GM20000 (cell line): ENCODE results near the gene STX2.
"Not testable (repeated sequence)": the region's sequence is repeated elsewhere in the genome, so short reads cannot be mapped to it uniquely, and the experiment has no call there.

Source experiments
- DNase-seq: peaks from one replicate; pipeline ENCODE4 v3.0.0; 2012; ENCODE audit warnings: low spot score
- TF ChIP-seq, protein P1 (sequence below): IDR thresholded peaks from 2 replicates; pipeline ENCODE4 v1.5.1; 2012; ENCODE audit warnings: mild to moderate bottlenecking, control low read depth; ENCODE audit errors: extremely low read depth, missing control alignments

Gene STX2

DNA sequence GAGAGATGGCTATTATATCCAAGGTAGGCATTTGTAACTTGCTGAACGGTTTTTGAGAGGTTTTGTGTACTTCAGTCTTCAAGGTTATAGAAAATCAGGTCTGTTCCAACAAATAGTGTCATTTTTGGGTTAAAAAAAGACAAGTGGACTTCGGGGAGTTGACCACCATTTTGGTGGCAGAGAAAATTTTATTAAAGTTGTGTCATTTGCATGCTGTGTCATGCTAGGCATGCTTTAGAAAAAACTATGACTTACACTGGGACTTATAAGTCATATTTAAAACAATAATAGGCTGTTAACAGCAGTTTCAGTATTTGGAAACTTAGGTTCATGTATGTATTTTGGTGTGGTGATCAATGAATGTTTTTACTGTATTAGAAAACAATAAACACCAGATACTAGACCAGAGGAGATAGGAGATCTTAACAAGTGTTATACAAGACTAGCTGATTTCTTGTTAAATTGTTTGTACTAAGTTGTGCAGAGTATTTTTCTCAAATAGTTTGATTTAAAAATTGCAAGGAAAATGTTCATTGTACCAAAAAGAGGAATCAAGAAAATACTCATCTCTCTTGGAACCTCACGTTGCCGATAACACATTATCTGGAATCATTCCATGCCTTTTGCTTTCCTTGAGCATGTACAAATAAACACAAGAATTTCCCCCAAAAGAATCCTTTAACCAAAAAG lies 34.2 kb upstream of the STX2 start:
- DNase-seq, result no peak
- TF ChIP-seq, protein P1, sequence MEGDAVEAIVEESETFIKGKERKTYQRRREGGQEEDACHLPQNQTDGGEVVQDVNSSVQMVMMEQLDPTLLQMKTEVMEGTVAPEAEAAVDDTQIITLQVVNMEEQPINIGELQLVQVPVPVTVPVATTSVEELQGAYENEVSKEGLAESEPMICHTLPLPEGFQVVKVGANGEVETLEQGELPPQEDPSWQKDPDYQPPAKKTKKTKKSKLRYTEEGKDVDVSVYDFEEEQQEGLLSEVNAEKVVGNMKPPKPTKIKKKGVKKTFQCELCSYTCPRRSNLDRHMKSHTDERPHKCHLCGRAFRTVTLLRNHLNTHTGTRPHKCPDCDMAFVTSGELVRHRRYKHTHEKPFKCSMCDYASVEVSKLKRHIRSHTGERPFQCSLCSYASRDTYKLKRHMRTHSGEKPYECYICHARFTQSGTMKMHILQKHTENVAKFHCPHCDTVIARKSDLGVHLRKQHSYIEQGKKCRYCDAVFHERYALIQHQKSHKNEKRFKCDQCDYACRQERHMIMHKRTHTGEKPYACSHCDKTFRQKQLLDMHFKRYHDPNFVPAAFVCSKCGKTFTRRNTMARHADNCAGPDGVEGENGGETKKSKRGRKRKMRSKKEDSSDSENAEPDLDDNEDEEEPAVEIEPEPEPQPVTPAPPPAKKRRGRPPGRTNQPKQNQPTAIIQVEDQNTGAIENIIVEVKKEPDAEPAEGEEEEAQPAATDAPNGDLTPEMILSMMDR, result no peak

DNA sequence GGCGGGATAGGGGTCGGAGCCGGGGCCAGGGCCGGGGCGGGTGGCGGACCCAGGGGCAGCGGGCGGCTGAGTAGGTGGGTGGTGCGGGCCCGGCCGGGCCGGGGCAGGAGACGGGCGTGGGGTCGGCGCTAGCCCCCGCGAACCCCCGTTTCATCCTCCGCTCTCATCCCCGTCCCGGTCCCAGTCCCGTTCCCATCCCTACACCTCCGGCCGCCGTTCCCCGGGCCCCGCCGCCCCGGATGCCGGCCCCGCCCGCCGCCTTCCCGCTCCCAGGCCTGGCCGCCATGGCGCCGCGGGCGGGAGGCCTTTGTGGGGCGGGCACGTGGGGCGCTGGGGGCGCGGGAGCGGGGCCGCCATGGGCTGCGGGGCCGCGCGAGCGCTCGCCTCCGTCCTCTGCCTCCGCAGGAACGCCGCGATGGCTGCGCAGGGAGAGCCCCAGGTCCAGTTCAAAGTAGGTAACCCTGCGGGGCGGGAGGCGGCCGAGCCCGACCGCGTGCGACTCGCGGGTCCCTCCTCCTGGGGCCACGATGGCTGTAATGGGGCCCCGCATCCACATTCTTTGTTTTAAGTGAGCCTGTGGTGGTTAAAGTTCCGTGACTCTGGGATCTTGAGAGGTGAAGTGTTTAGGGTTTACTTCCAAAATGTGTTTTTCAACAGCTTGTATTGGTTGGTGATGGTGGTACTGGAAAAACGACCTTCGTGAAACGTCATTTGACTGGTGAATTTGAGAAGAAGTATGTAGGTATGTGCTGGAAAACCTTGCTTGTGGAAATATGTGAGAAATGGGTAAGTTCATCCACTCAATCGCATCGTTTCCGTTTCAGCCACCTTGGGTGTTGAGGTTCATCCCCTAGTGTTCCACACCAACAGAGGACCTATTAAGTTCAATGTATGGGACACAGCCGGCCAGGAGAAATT lies 33.4 kb upstream of the STX2 start:
- TF ChIP-seq, protein P1, result no peak
- DNase-seq, result peak; percentile 76

DNA sequence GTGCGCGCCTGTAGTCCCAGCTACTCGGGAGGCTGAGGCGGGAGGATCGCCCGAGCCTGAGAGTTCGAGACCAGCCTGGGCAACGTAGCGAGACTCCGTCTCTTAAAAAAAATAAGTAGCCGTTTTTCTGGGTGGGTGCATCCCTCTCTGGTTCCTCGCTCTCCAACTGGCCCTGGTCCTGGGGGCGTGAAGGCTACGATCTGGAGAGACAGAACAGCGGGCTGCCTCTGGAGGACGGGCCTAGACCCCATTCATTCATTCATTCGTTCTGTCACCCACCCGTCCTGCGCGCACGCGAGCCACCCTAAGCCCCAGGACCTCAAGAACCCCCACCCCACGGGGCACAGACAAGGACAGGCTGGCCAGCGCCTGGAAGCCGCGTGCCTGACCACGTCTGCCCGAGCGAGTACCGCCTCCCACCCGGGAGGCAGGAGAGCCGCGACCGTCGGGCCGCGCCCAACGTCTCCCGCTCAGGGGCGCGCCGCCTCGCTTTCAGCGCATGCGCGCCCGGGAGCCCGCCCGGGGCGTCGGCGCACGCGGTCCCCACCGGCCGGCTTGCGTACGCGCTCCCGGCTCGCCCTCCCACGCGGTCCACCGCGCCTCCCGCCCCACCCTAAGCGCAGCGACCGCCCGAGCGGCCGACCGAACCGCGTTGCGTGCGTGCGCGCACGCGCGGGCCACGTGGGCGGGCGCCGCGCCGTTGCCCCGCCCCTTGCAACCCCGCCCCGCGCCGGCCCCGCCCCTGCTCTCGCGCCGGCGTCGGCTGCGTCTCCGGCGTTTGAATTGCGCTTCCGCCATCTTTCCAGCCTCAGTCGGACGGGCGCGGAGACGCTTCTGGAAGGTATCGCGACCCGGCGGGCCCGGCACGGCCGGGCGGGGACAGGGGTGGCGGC lies 32.5 kb upstream of the STX2 start, which contains the start of gene RAN:
RAN (plus strand) TSS at position 781 of the 893 bp plus-strand sequence. CDS start 528 bp downstream, outside the sequence.
- DNase-seq, result peak; percentile 100
- TF ChIP-seq, protein P1, result no peak

DNA sequence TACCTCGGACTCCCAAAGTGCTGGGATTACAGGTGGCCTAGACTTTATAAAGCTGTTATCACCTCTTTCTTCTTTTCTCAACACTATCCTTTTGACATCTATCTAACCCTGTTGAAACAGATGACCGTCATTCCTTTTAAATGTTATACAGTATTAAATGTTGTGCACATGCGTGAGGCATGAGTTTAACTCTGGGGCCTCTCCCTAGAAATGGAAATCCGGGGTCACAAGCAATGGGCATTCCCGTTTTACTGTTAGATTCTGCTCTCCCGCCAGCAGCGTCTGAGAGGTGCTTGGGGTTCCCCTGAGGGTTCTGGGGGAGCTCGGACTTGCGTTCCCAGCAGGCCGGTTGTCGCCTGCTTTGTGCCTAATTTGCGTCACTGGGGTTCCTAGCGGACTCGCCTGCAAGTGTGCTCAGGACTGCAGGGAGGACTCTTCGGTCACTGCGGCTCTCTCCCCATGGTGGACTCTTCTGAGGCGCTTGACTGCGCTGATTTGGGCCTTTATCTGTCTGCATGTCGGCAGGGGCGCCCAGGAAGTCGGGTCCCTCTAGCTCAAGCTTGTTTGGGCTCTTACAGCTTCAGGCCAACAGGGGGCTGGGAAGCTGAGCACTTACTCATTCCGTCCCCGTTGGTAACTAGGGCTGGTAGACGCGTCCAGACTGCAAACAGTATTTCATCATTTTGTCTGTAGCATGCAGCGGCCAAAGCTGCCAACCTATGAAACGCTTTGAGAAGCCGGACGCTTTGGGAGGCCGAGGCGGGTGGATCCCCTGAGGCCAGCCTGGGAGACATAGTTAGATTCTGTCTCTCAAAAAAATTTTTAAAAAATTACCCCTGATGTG lies 31.6 kb upstream of the STX2 start:
- DNase-seq, result peak; percentile 86
- TF ChIP-seq, protein P1, result peak; percentile 50

DNA sequence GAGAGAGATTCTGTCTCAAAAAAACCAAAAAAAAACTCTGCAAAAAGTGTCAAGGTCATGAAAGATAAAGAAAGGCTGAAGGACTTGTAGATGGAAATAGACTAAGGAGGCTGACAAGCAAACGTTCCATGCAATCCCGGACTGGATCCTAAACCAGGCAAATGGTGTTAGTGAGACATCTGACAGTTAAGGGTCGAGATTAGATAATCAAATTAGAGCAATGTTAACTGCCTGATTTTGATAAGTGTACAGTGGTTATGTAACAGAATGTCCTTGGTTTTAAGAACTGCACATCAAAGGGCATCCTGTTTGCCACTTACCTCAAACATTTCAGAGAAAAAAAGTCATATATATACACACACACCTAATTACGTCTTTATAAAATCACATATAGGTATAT lies 29.4 kb upstream of the STX2 start:
- TF ChIP-seq, protein P1, result no peak
- DNase-seq, result no peak

DNA sequence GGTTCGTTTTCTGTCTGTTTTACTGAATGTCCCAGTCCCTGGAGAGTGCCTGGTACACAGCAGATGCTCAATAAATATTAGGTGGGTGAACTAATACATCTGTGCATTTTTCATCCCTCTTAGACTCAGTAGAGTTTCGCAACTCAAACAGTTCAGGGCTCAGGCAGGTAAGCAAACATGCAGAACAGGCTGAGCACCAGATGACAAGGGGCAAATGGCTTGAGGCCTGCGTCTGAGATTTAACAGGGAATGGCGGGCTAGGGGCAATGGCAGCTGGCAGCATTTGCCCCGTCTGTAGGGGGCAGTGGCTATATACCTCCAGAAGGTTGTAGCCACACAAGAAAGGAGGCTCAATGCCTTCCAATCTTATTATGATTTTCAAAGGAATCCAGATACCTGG lies 24.2 kb upstream of the STX2 start:
- no peak for DNase-seq
- TF ChIP-seq, protein P1, result no peak

DNA sequence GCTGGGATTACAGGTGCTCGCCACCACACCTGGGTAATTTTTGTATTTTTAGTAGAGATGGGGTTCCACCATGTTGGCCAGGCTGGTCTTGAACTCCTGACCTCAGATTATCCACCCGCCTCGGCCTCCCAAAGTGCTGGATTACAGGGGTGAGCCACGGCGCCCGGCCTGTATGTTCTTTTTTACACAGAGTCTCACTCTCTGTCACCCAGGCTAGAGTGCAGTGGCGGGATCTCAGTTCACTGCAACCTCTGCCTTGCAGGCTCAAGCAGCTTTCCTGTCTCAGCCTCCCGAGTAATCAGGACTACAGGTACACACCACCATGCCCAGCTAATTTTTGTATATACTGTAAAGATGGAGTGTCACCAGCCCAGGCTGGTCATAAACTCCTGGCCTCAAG lies 23.7 kb upstream of the STX2 start:
- not testable (repeated sequence) for DNase-seq
